Mesothelial cell of epicardium (in vitro differentiated cells): Measurements from ENCODE around the gene ARHGAP42. TPM values are rescaled to one million over a fixed set of nuclear protein-coding genes. Genes with fewer than 3 reads are reported as not detected.

ENCODE experiments used
- DNase-seq, 2 experiments: peaks; one replicate each; pipeline ENCODE4 v3.0.0; 2021; ENCODE audit warnings: low spot score in 2 of 2; ENCODE audit not compliant: unreplicated experiment in 2 of 2
- H3K27ac Mint-ChIP-seq: 2 replicates; pipeline ENCODE4 v1.8.0; 2021; ENCODE audit warnings: mixed read lengths
- H3K27me3 Mint-ChIP-seq: 2 replicates; pipeline ENCODE4 v1.8.0; 2021; ENCODE audit warnings: low read depth, mixed read lengths
- H3K36me3 Mint-ChIP-seq: 2 replicates; pipeline ENCODE4 v1.8.0; 2021; ENCODE audit warnings: mixed read lengths
- H3K4me1 Mint-ChIP-seq: 2 replicates; pipeline ENCODE4 v1.8.0; 2021; ENCODE audit warnings: mixed read lengths
- H3K4me3 Mint-ChIP-seq: 2 replicates; pipeline ENCODE4 v1.8.0; 2021; ENCODE audit warnings: mild to moderate bottlenecking, moderate library complexity, mixed read lengths
- H3K9me3 Mint-ChIP-seq: 2 replicates; pipeline ENCODE4 v1.8.0; 2021; ENCODE audit warnings: mixed read lengths
- total RNA-seq: library from RNA; stranded (reverse); gene quantifications from 3 replicates; pipeline ENCODE4 v1.2.1, GENCODE V29; 2021
- TF ChIP-seq, protein P1 (sequence below): fragments of 200-600 bp; sonication (generic); IDR thresholded peaks from one replicate; pipeline ENCODE4 v1.5.0; 2021; ENCODE audit warnings: antibody characterized with exemption; ENCODE audit not compliant: unreplicated experiment

The ARHGAP42 gene
- total RNA-seq, 1 donor from 2014 or later = 19.4 TPM

DNA sequence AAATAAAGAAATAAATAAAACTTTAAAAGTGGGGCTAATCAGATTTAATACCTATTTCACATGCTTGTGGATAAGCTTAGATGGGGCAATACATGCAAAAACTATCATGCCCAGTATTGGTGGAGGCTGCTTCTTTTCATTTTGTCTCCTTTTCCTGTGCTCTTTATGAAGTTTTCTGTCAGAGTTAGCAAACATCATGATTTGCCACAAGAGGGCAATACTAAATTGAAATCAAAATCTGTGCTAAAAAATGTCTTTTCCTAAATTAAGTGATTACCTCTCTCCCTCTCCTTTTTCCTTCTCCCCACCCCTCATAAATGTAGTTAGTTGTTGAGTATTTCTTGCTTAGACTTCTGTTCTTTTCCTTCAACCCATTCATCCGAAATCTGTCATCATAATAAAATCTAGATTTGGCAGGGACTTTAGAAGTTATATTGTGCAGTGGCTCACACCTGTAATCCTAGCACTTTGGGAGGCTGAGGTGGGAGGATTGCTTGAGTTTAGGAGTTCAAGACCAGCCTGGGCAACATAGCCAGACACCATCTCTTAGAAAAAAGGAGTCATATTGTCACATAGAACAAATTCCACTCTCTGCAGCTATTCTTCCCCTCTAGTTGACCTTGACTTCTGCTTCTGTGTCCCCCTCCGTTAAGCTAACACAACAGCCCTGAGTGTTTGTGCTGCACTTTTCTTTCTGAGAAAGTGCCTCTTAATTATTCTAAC is 4.7 kb upstream of the ARHGAP42 start:
- peaks cover 40% of the 10 kb centered on the region for H3K4me1 Mint-ChIP-seq
- H3K4me3 Mint-ChIP-seq = no peak overlapping the region
- no peaks in the 10 kb centered on the region for H3K36me3 Mint-ChIP-seq
- TF ChIP-seq, protein P1, sequence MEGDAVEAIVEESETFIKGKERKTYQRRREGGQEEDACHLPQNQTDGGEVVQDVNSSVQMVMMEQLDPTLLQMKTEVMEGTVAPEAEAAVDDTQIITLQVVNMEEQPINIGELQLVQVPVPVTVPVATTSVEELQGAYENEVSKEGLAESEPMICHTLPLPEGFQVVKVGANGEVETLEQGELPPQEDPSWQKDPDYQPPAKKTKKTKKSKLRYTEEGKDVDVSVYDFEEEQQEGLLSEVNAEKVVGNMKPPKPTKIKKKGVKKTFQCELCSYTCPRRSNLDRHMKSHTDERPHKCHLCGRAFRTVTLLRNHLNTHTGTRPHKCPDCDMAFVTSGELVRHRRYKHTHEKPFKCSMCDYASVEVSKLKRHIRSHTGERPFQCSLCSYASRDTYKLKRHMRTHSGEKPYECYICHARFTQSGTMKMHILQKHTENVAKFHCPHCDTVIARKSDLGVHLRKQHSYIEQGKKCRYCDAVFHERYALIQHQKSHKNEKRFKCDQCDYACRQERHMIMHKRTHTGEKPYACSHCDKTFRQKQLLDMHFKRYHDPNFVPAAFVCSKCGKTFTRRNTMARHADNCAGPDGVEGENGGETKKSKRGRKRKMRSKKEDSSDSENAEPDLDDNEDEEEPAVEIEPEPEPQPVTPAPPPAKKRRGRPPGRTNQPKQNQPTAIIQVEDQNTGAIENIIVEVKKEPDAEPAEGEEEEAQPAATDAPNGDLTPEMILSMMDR = no peak
- no peaks in the 10 kb centered on the region for H3K27me3 Mint-ChIP-seq
- no peaks in the 10 kb centered on the region for H3K9me3 Mint-ChIP-seq
- no peak for DNase-seq
- H3K27ac Mint-ChIP-seq = no peak overlapping the region

- TF ChIP-seq, protein P1 = no peak
- DNase-seq = no peak
- peaks cover 43% of the 10 kb centered on the region for H3K4me1 Mint-ChIP-seq
- H3K27ac Mint-ChIP-seq = no peak overlapping the region
- H3K27me3 Mint-ChIP-seq = no peaks in the 10 kb centered on the region
- no peak overlapping the region for H3K4me3 Mint-ChIP-seq
- H3K9me3 Mint-ChIP-seq = no peaks in the 10 kb centered on the region
- H3K36me3 Mint-ChIP-seq = no peaks in the 10 kb centered on the region
Measured at GRCh38 chr11:100683126-100683525, 4.0 kb upstream of the ARHGAP42 start.

DNA sequence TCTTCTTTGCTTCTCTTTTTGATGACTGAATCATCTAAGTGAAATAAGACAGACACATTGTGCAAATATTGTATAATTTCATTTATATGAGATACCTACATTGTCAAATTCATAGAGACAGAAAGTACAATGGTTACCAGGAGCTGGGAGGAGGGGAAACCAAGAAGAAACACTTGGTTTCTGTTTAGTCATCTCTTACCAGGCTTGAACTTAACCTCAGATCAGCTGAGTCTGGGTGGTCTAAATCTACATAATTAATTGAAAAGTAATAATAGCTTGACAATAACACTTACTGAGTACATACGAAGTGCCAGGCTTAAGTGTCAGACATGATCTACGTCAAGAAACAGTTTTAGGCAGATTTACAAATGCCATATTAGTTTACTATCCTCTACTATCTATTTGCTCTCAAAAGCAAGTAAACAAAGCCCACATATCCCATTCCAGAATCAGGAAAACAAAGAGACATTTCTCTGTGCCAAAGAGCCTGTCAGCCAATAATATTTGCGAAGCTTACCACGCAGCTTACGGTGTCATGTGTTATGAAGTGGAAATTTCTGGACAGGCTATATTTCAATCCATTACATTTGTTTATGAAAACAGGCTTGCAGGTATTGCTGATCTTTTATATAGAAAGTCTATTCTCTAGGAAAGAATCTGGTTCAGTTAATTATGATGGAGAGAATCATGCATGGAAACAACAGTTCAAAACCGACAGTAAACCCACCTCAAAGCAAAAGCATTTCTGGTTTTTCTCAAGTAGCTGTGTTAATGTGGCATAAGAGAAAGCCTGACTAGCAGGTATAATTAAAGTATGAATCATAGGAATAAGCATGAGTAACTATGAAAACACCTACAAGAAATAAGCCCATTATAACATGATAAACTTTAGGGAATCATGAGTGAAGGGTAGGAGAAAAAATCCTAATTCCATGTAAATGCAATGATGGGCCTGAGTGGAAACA is 2.7 kb upstream of the ARHGAP42 start:
- H3K27me3 Mint-ChIP-seq = no peaks in the 10 kb centered on the region
- H3K4me3 Mint-ChIP-seq = no peak overlapping the region
- H3K36me3 Mint-ChIP-seq = no peaks in the 10 kb centered on the region
- TF ChIP-seq, protein P1 = no peak
- peaks cover 53% of the 10 kb centered on the region for H3K4me1 Mint-ChIP-seq
- peak overlapping the region; percentile 71 for H3K27ac Mint-ChIP-seq
- H3K9me3 Mint-ChIP-seq = no peaks in the 10 kb centered on the region
- no peak for DNase-seq

DNA sequence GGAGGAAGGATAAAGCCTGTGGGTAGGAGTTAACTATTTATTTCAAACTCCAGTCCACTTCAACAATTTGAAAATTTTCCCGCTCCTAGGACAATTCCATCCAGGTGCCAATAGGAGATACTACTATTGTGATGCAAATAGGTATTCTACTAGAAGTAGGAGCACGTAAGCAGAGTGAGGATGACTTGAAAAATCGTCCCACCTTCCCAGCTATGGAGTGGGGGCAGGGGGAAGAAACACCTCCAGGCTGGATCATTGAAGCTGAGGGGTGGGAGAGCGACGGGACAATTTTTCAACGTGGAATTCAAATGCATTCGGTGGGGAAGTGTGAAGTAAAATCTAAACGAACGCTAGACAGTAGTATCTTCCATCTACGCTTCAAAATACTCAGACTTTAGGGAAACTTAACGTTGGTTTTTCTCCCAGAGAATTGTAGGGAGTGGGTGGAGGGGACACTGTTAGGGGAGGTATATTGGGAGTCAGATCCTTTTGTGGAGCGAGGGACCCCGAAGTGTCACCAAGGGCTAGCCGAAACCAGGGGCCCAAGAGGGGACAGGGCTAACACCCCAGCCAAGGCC is 523 bp upstream of the ARHGAP42 start:
- peaks cover 42% of the 10 kb centered on the region for H3K4me1 Mint-ChIP-seq
- H3K9me3 Mint-ChIP-seq = no peaks in the 10 kb centered on the region
- peaks cover 2% of the 10 kb centered on the region for H3K36me3 Mint-ChIP-seq
- H3K4me3 Mint-ChIP-seq = peak overlapping the region; percentile 88
- TF ChIP-seq, protein P1 = no peak
- H3K27ac Mint-ChIP-seq = peak overlapping the region; percentile 94
- no peak for DNase-seq
- no peaks in the 10 kb centered on the region for H3K27me3 Mint-ChIP-seq

DNA sequence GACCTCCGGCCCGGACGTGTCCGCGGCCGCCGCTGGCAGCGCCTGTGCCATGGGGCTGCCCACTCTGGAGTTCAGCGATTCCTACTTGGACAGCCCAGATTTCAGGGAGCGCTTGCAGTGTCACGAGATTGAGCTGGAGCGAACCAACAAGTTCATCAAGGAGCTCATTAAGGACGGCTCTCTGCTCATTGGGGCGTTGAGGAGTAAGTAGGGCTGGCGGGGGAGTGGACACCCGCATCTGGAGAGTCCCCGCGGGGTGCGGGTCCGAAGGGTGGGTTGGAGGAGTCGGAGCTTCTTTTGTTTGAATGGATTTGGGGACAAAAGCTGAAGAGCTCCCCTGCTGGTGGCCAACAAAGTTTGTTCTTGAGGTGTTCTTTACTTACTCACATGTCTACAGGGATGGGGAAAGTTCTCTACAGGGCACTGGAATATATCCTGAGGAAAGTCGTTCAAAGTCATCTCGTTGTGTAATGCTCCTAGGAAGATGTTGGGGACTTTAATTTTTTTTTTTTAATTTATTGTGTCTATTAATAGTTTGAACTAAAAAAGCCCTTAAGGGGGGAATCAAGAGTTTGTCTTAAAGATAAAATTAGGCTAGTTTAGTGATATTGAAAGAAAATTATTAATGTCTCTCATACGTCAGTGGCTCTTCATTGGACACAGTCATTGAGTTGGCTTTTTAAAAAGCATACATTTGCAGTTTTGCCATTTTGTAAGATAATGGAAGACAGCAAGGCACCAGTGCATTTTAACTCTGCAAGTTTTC is 725 bp downstream of the ARHGAP42 start:
- Mint-ChIP-seq H3K27me3 (no peaks in the 10 kb centered on the region), H3K36me3 (peaks cover 2% of the 10 kb centered on the region), H3K27ac (peak overlapping the region; percentile 91), H3K4me1 (peaks cover 39% of the 10 kb centered on the region), H3K9me3 (no peaks in the 10 kb centered on the region), H3K4me3 (peak overlapping the region; percentile 99)
- peak in 1 of 2 experiments; percentile 64 for DNase-seq
- TF ChIP-seq, protein P1 = peak; percentile 72
